Posterior vena cava (tissue), 2 donors: ENCODE measurements around the gene PPP1R12B. TPM values are rescaled to one million over a fixed set of nuclear protein-coding genes. Genes with fewer than 3 reads are reported as not detected.
"Not testable (repeated sequence)": the region's sequence is repeated elsewhere in the genome, so short reads cannot be mapped to it uniquely, and the experiment has no call there.

Experiments
- DNase-seq: peaks from one replicate; pipeline ENCODE4 v3.0.0-alpha.2; 2020; ENCODE audit warnings: low spot score
- intact Hi-C, 2 donors: fragments of 100-400 bp; cut with DNase I; formaldehyde crosslinking; loops; one replicate each; pipeline versions ENCODE4 v1.14.1 to v1.14.2; 2022 to 2023
- total RNA-seq, 2 donors: library from RNA; stranded (reverse); fragmentation: NEBNext Ultra II Directional; extraction: Animal tissue kit (Norgen Biotek cat#: 25700); gene quantifications; one replicate each; pipeline ENCODE4 v1.2.1, GENCODE V29; 2021
- donor health status: DM: yes; HTN: yes; CAD: no.
- donor health status: DM: yes; HTN: yes; CAD: no.

PPP1R12B gene
- total RNA-seq, 2 donors from 2014 or later = 545 to 634 TPM

DNA sequence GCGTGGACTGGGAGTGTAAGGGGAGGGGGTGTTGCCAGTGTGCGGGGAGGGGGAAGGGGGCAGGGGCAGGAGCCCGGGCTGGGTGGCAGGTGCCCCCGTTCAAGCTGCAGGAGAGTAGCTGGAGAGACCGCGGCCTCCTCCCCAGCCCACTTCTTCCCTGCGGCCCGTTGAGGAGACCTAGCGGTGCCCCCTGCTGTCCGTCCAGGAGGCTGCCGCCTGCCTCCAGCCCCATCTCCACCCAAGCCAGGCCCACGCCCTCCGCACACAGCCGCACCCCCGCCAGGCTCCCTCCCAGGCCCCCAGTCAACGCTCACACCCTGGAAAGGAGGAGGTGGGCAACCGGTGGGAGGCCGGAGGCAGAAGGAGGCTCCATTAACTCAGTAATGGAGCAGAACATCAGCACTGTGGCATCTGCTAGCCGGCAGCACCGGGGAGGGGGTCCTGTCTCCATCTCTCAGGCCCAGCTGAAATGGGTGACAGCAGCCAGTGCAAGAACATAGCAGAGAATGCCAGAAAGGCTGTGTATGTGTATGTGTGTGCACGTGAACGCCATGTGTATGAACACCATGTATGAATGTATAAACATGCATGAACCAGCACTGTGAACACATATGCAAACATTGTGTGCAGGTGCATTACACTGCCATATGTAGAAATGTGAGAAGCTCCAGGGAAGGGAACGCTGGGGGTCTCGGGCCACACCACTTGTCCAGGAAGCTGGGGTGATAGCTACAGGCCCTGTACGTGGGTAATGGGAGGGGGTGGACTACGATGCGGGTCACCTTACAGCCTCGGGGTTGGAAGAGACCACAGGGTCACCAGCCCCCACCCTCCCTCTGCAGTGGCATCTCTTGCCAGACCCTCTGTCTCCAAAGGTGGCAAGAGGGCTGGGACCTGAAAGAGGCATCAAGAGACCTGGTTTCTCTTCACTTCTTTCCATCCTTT lies 277.2 kb downstream of the PPP1R12B start:
- peak; percentile 91 for DNase-seq
- intact Hi-C loops = loop anchor here in 1 of 2 donors (10.0 kb wide), 1 partner anchor 161 kb away; no protein-coding TSS in a partner anchor

GRCh38 chr1:202627036-202627435 lies 278.5 kb downstream of the PPP1R12B start:
- peak; percentile 58 for DNase-seq
- intact Hi-C loops = loop anchor here in 1 of 2 donors (10.0 kb wide), 1 partner anchor 162 kb away; no protein-coding TSS in a partner anchor

DNA sequence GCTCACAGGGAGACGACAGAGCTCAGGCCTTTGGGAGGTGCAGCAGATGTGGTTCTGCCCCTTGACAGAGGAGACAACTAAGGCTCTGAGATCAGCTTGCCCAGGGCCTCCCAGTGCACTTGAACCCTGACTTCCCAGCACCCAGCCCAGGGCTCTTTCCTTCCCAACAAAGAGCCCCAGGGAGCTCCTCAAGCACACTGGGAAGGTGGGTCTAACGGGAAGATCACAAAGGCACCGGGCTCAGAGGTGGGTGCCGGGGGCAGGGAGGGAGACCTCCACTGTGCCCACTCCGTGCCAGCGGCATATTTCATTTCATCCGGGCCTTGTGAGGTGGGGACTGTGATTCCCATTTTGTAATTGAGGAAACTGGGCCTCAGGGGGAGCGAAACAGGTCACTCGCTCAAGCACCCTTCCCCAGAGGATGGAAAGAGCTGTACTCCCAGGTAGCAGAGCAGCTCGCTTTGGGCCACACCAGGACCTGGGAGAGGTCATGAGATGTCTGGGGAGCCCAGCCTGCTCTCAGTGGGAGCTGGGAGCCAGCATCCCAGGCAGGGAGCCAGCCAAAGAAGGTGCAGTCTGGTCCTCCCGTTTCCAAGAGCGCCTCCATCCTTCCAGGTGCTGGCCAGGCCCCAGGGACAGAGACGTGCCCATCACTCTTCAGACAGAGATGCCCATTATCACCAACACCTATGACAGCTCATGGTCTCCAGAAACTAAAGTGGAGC lies 279.5 kb downstream of the PPP1R12B start:
- peak; percentile 74 for DNase-seq
- intact Hi-C loops = loop anchor here in 1 of 2 donors (10.0 kb wide), 1 partner anchor 163 kb away; no protein-coding TSS in a partner anchor

- intact Hi-C loops = loop anchor here in 1 of 2 donors (10.0 kb wide), 1 partner anchor 164 kb away; no protein-coding TSS in a partner anchor
- peak; percentile 76 for DNase-seq
Observed at GRCh38 chr1:202628646-202629215, 280.2 kb downstream of the PPP1R12B start.

DNA sequence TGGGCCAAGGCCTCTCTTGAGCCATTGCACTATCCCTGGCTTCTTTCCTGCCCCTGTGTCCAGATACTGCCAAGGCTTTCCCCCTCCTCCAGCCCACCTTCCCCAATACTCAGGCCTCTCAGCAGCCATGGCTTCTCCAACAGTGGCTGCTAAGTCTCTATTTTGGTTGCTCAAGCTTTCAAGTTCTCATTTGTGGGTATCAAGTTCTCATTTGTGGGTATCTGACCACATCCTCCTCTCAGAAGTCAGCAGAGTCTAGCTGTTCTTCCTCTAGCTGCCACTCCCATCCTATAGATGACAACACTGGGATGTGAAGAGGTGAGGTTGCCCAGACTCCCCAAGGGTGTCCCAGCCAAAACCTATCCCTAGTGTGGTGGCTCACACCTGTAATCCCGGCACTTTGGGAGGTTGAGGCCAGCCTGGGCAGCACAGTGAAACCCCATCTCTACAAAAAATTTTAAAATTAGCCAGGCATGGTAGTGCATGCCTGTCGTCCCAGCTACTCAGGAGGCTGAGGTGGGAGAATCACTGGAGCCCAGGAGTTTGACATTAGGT lies 280.8 kb downstream of the PPP1R12B start:
- intact Hi-C loops = loop anchor here in 1 of 2 donors (10.0 kb wide), 1 partner anchor 165 kb away; no protein-coding TSS in a partner anchor
- peak; percentile 48 for DNase-seq

DNA sequence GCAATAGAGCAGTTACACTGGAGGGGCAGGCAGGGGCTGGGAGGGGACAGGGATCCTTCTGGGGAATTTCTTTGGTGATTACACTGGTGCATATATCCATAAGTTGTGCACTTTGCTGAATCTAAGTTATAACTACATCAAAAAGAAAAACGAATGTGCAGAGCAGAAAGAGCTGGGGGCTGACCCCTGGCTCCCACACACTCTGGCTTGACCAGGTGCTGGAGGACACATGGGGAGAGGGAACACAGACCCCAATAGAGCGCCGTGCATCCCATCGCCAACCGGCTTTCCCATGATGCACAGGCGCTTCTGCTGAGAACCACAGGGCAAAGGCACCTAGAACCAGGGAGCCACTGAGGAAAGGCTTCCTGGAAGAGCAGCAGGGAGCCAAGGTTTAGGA lies 281.6 kb downstream of the PPP1R12B start:
- intact Hi-C loops = not testable (repeated sequence)
- peak; percentile 68 for DNase-seq

GRCh38 chr1:202630541-202630940 lies 282.0 kb downstream of the PPP1R12B start:
- peak; percentile 67 for DNase-seq
- intact Hi-C loops = no loop called here

DNA sequence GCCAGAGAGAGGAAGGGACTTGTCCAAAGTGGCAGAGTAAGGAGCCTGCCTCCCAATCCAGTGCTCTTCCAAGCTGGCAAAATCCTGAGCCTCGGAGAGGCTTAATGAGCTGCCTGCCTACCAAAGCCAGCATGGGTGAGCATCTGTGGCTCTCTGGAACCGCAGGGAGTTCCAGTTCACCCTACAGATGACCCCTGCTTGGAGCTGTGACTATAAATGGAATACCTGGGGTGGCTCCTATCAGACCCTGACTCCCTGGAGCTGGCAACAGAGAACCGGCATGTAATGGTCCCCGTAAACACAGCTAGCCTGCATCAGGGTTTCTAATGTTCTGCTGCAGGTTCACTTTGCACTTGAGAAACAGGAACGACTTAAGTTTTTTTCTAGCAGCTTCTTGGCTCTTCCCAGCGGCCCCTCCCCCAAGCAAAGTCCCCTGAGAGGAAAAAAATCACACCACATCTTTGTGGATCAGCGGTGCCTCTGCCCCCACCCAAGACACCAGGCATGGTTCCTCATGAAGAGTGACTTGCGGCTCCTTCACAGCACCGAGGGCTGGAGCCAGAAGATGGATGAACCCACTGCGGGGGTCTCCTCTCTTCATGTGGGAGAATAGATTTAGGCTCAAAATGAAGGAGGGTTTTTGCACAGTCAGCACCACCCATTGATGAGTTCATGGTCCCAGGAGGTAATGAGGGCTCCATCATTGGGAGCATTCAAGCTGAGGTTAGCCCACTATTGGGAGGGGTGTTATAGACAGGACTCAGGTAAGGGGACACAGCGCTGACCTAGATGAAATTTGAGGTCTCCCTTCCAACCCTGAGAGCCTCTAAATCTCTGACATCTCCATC lies 282.8 kb downstream of the PPP1R12B start:
- peak; percentile 52 for DNase-seq
- intact Hi-C loops = no loop called here

- DNase-seq = peak; percentile 52
- intact Hi-C loops = no loop called here
Observed at GRCh38 chr1:202632241-202632640, 283.7 kb downstream of the PPP1R12B start.

GRCh38 chr1:202636171-202636570 lies 287.7 kb downstream of the PPP1R12B start:
- intact Hi-C loops = loop anchor here in 1 of 2 donors (1.0 kb wide), 1 partner anchor 21 kb away; no protein-coding TSS in a partner anchor
- DNase-seq = not testable (repeated sequence)

- DNase-seq, intact Hi-C loops: not testable (repeated sequence)
Observed at GRCh38 chr1:202637321-202638018, 289.0 kb downstream of the PPP1R12B start.

DNA sequence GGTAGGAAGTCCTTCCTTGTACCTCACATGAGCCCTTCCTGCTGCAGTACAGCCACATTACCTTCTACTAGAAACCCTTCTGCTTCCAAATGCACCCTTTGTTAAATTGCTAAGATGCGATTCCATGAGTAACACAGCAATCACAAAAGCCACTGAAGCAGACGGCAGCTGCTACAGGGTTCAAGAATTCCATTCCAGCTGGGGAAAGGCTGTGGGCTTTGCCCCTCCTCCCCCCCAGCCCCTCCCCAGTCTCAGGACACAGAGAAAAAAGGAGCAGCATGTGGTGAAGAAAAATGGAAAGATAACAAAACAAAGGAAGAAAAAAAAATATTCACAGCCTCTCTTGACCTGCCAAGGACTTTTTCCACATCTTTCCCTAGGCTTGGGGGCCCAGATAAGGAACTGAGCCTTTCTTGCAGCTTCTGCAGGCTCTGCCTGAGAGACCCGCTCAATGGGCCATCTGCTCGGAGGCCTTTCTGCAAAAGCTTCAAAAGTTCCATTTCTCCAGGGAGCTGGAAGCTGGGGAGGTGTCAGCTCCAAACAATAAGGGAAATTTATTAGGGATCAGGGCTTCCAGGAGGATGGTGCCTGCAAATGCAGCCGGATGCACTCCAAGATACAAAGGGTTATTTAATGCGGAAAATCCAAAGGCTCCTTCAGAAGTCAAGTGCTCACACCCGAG lies 289.7 kb downstream of the PPP1R12B start:
- DNase-seq = no peak
- intact Hi-C loops = no loop called here

DNA sequence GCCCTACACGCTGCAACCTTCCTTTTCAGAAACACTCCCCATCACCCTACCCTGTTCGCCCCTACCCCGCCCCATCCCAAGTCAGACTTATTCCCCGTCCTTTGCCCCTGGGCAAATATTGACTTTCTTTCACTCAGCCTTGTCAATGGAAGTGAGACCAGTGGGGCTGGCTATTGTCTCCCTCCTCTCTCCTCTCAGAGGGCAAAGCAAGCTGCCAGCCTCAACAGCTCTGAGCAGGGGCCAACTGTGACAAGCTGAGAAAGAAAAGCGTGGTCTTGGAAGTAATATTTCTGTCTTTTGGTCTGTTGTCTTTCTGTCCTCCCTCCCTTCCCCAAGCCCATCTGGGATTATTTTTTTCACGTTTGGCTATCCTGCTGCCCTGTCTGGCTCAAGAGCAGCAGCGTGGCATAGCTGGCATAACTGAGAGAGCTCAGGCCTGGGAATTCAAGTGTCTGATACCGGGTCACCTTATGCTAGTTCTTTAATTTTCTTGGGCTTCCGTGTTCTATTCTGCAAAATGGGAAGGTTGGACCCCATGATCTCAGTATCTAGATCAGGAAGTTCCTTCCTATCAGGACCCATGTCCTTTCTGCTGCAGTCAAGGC lies 290.3 kb downstream of the PPP1R12B start:
- intact Hi-C loops, DNase-seq: not testable (repeated sequence)

- no peak for DNase-seq
- intact Hi-C loops = no loop called here
Observed at GRCh38 chr1:202639500-202639899, 291.0 kb downstream of the PPP1R12B start.

GRCh38 chr1:202642212-202642611 lies 293.7 kb downstream of the PPP1R12B start:
- intact Hi-C loops = no loop called here
- no peak for DNase-seq
